Endodermal cell (in vitro differentiated cells): ENCODE results near the gene SVIP. TPM values are rescaled to one million over a fixed set of nuclear protein-coding genes. Genes with fewer than 3 reads are reported as not detected.

ENCODE experiments used
- DNase-seq: peaks from one replicate; pipeline ENCODE4 v3.0.0-alpha.2; 2017
- H3K27ac ChIP-seq: 2 replicates; pipeline ENCODE4 v1.5.1; 2013; ENCODE audit warnings: mild to moderate bottlenecking, low read depth, low read length, moderate library complexity
- H3K27me3 ChIP-seq: 2 replicates; pipeline ENCODE4 v1.6.1; 2013; ENCODE audit warnings: mild to moderate bottlenecking, low read length, moderate library complexity; ENCODE audit not compliant: insufficient read depth, control insufficient read depth, poor library complexity, severe bottlenecking
- H3K36me3 ChIP-seq: 2 replicates; pipeline ENCODE4 v1.7.0; 2013; ENCODE audit warnings: mild to moderate bottlenecking, low read length, moderate library complexity; ENCODE audit not compliant: control insufficient read depth, insufficient read depth
- H3K4me1 ChIP-seq: one replicate; pipeline ENCODE4 v1.7.0; 2013; ENCODE audit warnings: low read length; ENCODE audit not compliant: control insufficient read depth, insufficient read depth
- H3K4me3 ChIP-seq: 2 replicates; pipeline ENCODE4 v1.5.1; 2013; ENCODE audit warnings: mild to moderate bottlenecking, low read length, moderate library complexity
- H3K9ac ChIP-seq: 2 replicates; pipeline ENCODE4 v1.6.1; 2013; ENCODE audit warnings: mild to moderate bottlenecking, low read length, moderate library complexity; ENCODE audit not compliant: poor library complexity, severe bottlenecking; ENCODE audit errors: extremely low read depth
- H3K9me3 ChIP-seq: 2 replicates; pipeline ENCODE4 v1.6.1; 2013; ENCODE audit warnings: mild to moderate bottlenecking, low read length, moderate library complexity; ENCODE audit not compliant: control insufficient read depth
- H3K27ac Mint-ChIP-seq: 2 replicates; pipeline ENCODE4 v1.8.0; 2020; ENCODE audit warnings: mixed read lengths
- H3K27me3 Mint-ChIP-seq: 2 replicates; pipeline ENCODE4 v1.8.0; 2021; ENCODE audit warnings: mild to moderate bottlenecking, mixed read lengths; ENCODE audit not compliant: insufficient read depth
- H3K36me3 Mint-ChIP-seq: 2 replicates; pipeline ENCODE4 v1.8.0; 2020; ENCODE audit warnings: low read depth, mixed read lengths
- H3K4me1 Mint-ChIP-seq: 2 replicates; pipeline ENCODE4 v1.8.0; 2020; ENCODE audit warnings: mixed read lengths
- H3K4me3 Mint-ChIP-seq: 2 replicates; pipeline ENCODE4 v1.8.0; 2020; ENCODE audit warnings: mild to moderate bottlenecking, moderate library complexity, mixed read lengths
- H3K9me3 Mint-ChIP-seq: 2 replicates; pipeline ENCODE4 v1.8.0; 2020; ENCODE audit warnings: mild to moderate bottlenecking, mixed read lengths
- WGBS, 2 experiments: methylation state at CpG; one replicate each; pipeline versions ENCODE4 v1.1.5 to v1.1.7; 2013; ENCODE audit warnings: missing lambda C conversion rate in 2 of 2, mixed read lengths in 1 of 2; ENCODE audit not compliant: insufficient coverage in 1 of 2, insufficient read length in 1 of 2; 5-methylcytosine and 5-hydroxymethylcytosine counted together
- total RNA-seq, 2 donors: library from RNA; stranded (reverse); fragmentation: NEBNext Ultra II Directional in 1 of 2; extraction: Animal tissue kit (Norgen Biotek cat#: 25700) in 1 of 2; gene quantifications; 2 replicates in 1 of 2; 3 replicates in 1 of 2; pipeline ENCODE4 v1.2.1, GENCODE V29; 2021
- TF ChIP-seq, protein P1 (sequence below): fragments of 200-600 bp; sonication (generic); conservative IDR thresholded peaks from 2 replicates; pipeline ENCODE4 v1.5.0; 2021; ENCODE audit warnings: antibody characterized with exemption, mild to moderate bottlenecking

The SVIP gene
- total RNA-seq, 2 donors from 2014 or later, result 9.8 to 22.6 TPM

DNA sequence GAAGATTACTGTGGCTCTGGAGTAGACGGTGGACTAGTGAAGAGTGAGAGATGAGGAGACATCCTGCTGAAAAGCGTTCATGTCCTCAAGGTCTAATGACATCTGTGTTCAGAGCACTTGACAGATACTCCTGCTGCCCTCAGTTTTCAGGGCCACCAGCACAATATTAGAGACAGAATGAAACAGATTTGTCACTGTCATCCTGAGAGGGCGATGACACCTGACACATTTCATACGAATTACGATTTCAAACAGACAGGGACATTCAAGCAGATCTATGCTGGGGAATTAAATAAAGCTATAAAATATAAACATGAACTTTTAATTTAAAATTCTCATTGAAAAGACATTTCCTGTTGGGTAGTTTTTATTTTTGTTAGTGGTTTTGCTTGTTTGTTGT is 29.1 kb downstream of the SVIP start:
- Mint-ChIP-seq H3K27ac (no peak overlapping the region), H3K4me3 (no peak overlapping the region), H3K9me3 (no peaks in the 10 kb centered on the region), H3K4me1 (peaks cover 13% of the 10 kb centered on the region), H3K36me3 (no peaks in the 10 kb centered on the region), H3K27me3 (peaks cover 19% of the 10 kb centered on the region)
- Histone ChIP-seq H3K9ac (no peak overlapping the region), H3K36me3 (no peaks in the 10 kb centered on the region), H3K27ac (no peak overlapping the region), H3K4me1 (peaks cover 10% of the 10 kb centered on the region), H3K9me3 (no peaks in the 10 kb centered on the region), H3K4me3 (no peak overlapping the region), H3K27me3 (peaks cover 82% of the 10 kb centered on the region)
- DNase-seq, result no peak
- TF ChIP-seq, protein P1, sequence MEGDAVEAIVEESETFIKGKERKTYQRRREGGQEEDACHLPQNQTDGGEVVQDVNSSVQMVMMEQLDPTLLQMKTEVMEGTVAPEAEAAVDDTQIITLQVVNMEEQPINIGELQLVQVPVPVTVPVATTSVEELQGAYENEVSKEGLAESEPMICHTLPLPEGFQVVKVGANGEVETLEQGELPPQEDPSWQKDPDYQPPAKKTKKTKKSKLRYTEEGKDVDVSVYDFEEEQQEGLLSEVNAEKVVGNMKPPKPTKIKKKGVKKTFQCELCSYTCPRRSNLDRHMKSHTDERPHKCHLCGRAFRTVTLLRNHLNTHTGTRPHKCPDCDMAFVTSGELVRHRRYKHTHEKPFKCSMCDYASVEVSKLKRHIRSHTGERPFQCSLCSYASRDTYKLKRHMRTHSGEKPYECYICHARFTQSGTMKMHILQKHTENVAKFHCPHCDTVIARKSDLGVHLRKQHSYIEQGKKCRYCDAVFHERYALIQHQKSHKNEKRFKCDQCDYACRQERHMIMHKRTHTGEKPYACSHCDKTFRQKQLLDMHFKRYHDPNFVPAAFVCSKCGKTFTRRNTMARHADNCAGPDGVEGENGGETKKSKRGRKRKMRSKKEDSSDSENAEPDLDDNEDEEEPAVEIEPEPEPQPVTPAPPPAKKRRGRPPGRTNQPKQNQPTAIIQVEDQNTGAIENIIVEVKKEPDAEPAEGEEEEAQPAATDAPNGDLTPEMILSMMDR, result no peak
- 89 to 91% methylated on average over 2 to 5 of the region's 5 CpGs for WGBS, 2 experiments

DNA sequence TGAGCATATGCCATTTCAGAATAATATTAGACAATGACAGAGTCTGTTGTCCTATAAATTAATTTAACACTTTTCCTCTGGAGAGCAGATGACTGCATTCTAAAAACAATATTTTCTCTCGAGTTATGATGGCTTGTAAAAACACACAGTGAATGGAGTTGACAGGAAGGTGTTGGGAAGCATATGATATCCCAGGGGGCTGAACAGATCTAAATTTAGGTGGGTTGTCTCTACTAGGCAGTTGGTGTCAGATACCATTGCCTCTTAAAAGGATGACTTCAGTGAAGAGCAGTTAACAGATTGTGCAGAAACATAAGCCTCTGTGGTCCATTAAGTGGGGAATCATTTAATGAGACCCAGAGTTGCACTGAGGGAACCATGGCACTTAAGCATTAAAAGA is 30.7 kb downstream of the SVIP start:
- Mint-ChIP-seq H3K36me3 (no peaks in the 10 kb centered on the region), H3K27ac (no peak overlapping the region), H3K4me3 (no peak overlapping the region), H3K9me3 (no peaks in the 10 kb centered on the region), H3K27me3 (peaks cover 19% of the 10 kb centered on the region), H3K4me1 (peaks cover 13% of the 10 kb centered on the region)
- Histone ChIP-seq H3K9me3 (no peaks in the 10 kb centered on the region), H3K4me3 (no peak overlapping the region), H3K36me3 (no peaks in the 10 kb centered on the region), H3K27ac (no peak overlapping the region), H3K9ac (no peak overlapping the region), H3K4me1 (peaks cover 10% of the 10 kb centered on the region), H3K27me3 (peaks cover 67% of the 10 kb centered on the region)
- DNase-seq, result no peak
- WGBS, 2 experiments, result 85 to 100% methylated on average over 1 of the region's 1 CpG
- TF ChIP-seq, protein P1, result no peak

DNA sequence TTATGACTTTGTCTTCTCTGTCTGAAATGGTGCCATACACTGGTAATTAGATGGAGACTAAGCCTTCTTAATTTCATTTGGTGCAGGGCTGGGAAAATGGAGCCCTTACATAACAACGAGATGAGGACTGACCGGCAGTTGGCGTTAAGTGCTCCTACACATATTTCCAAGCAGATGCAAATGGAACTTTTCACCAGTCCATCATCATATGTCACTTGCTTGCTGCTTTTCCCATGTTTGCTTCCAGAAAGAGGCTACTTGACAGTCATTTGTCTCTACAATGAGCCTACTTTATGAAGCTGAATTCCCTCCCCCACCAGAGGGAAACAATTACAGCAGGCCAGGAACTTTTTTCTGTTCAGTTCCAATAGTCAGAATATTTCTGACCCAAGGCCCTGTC is 32.6 kb downstream of the SVIP start:
- Mint-ChIP-seq H3K27me3 (peaks cover 19% of the 10 kb centered on the region), H3K36me3 (no peaks in the 10 kb centered on the region), H3K27ac (no peak overlapping the region), H3K4me1 (peaks cover 13% of the 10 kb centered on the region), H3K4me3 (no peak overlapping the region), H3K9me3 (no peaks in the 10 kb centered on the region)
- Histone ChIP-seq H3K27me3 (peaks cover 48% of the 10 kb centered on the region), H3K27ac (no peak overlapping the region), H3K4me1 (peaks cover 14% of the 10 kb centered on the region), H3K4me3 (no peak overlapping the region), H3K36me3 (no peaks in the 10 kb centered on the region), H3K9me3 (no peaks in the 10 kb centered on the region), H3K9ac (no peak overlapping the region)
- TF ChIP-seq, protein P1, result no peak
- WGBS, 2 experiments, result 93 to 94% methylated on average over 3 of the region's 3 CpGs
- DNase-seq, result no peak
